NOMO-1 treated with dmso at 0.1 percent for 144 hours (cell line): Measurements from ENCODE around the gene SOX21.
"Not testable (repeated sequence)": the region's sequence is repeated elsewhere in the genome, so short reads cannot be mapped to it uniquely, and the experiment has no call there.

ENCODE experiments used
- DNase-seq: peaks from one replicate; lab custom pipeline; 2025; ENCODE audit not compliant: unreplicated experiment; lab: John Stamatoyannopoulos, UW

The SOX21 gene

DNA sequence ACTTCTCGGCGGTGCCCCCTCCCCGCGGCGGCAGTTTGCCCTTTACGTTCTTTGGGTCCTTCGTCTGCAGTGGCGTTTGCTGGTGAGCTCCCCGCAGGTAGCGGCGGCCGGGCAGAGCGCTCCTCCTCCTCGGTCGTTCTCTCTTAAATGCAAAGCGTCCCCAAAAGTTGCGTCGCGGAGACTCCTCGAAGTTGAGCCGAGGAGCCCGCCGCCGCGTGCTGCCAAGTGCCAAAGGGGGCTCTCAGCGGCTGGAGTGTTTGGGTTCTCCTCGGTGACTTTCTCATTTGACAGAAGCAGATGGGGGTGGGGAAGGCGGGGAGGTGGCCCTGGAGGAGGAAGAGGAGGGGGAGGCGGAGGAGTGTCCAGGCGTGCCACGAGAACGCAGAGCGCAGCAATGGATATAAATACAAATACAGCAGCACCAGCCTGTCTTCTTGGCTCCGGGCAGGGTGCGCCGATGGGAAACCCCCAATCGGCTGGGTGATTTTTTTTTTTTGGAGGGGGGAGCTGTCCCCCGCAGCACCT is at the start of gene SOX21:
TSS of gene SOX21 (minus strand) at position 259 of the 525 bp plus-strand sequence. CDS start 496 bp downstream, outside the sequence.
- DNase-seq: no peak

DNA sequence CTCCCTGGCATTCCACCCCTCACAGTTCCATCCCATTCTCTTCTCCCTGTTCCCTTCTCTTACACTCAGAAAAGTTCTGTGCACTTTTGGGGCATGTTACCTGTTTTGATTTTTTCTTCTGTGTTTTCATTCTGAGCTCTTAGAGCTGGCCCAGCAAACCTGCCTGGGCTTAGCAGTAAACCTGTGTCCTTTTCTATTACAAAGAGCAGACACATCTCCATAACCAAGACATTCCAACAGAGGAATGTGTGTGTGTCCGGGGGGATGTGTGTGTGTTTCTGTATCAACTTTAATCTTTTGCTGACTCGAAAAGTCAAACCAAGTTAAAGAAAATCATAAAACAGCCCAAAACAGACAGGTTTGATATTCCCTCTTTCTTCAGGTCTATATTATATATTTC is 49.1 kb upstream of the SOX21 start:
- DNase-seq: no peak

DNA sequence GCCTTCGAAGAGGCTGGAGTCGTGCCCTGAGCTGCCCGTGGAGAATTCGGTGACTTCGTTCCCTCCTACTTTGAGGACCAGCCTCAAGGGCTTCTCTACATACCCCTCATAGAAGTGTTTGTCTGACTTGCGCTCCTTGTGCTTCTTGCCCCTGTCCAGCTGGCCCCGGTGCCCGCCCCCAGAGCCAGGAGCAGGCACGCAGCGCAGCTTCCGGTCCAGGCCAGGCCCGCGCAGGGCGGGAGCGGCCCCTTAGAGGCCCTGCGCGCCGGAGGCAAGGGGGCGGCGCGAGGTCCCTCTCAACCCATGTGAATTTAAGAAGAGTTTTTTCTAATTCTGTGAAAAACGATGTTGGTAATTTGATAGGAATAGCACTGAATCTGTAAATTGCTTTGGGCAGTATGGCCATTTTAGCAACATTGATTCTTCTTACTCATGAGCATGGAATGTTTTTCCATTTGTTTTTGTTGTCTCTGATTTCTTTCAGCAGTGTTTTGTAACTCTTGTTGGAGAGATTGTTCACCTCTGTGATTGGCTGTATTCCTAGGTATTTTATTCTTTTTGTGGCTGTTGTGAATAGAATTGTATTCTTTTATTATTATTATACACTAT is 46.9 kb upstream of the SOX21 start:
- no peak for DNase-seq

DNA sequence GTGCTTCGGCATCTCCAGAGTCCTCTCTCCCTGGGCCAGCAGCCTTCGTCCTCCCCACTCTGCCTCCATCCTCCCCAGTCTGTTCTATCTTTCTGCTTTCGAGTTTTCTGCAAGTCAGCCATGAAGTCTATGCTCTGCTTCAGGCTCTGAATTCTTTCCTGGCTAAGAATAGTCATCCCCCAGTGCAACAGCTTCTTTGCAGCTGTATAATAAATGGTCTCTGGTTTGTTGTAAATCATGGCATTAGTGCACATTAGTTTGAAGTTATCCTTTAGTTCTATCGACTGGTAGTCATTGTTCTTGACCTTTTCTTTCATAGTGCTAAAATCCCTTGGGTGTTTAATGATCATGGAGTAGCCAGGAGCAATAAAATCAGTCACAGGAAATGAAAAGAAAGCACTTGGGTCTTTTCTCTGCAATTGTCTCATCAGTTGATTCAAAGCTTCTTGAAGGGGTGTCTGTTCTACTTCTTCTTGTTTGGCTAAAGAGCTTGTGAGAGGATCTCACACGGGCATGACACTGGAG is 46.2 kb upstream of the SOX21 start:
- DNase-seq: no peak

DNA sequence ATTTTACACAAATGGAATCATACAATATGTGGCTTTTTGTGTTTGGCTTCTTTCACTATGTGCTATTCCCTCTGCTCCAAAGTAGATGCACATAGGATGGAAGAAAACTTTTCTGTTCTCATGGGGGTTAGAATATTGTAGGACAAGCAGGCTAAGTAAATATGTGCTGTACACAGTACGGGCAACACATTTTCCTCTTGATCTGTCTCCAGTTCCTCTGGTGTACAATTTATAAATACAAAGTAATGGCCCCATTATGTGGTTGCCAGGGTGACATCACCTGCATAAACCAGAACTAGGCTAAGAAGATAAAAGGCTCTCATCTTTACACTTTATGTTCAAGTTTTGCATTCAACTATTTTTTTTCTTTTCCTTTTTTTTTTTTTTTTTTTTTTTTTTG is 41.0 kb upstream of the SOX21 start:
- DNase-seq: no peak

- DNase-seq: no peak
Observed at GRCh38 chr13:94749162-94749561, 36.8 kb upstream of the SOX21 start.

DNA sequence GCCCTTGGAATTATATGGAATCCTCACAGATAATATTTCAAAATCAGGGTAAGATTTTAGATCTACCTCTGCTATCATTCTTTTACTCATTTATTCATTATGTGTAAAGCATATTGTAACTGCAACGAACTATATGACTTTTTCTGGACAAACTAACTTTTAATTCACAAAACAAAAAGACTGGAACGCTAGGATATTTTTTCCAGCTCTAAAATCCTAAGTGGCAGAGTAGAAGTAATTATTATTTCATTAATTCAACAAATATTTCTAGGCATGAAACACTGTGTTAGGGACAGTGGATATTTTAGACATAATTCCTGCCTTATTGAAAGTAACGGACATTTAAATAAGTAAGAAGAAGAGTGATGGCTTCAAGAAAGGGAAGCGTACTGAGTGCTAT is 26.9 kb upstream of the SOX21 start:
- no peak for DNase-seq

DNA sequence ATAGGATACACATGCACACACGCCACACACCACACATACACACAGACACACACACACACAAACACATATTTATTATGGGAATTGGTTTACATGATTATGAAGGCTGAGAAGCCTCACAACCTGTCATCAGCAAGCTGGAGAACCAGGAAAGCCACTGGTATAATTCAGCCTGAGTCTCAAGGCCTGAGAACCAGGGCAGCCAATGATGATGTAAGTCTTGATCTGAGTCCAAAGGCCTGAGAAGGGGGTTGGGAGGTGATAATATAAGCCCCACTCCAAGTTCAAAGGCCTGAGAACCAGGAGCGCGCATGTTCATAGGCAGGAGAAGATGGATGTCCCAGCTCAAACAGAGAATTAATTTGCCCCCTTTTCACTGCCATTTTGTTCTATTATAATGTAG is 18.7 kb upstream of the SOX21 start:
- no peak for DNase-seq

- DNase-seq: not testable (repeated sequence)
Observed at GRCh38 chr13:94729941-94730340, 17.6 kb upstream of the SOX21 start.

DNA sequence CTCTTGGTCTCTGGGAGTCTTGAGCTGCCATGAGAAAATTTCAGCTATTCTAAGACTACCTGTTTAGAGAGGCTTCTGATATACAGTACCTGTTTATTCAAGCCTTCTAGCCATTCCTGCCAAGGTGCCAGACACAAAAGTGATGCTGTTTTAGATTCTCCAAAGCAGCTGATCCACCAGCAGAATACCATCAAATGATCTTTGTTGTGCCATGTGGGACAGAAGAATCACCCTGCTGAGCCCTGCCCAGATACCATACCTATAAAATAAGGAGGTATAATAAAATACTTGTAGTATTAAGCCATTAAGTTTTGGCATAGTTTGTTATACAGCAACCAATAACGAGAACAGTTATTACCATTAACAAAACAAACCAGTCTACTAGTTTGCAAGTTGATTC is 14.1 kb upstream of the SOX21 start:
- DNase-seq: no peak

DNA sequence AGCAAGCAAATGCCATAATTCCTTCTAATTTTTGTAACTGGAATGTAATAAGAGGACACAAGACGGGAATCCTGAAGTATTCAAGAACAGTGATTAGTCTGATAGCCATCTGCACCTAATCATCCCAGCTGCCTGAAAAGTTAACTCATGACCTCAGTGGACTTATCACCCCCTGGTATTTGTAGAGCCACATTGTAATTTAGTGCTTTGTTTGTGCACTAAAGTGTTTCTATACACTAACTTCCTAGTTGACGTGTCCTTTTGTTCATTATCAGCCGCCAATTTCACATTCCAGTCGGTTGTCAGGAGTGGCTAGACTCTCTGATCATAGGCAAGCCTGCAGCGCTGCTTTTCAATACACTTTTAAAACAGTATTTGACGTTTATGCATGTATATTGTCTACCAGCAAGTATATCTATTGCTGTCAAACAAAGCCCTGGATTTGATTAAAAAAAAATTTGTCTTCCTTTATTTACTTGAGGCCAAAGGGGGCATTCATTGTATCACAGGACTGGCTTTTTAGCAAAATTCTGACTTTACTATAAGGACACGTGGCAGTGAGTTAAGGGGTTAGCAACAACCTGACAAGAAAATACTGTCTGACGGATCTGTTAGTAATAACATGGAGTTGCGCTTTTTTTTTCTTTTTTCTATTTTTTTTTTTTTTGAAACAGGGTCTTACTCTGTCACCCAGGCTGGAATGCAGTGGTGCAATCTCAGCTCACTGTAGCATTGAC is 10.4 kb upstream of the SOX21 start:
- no peak for DNase-seq

DNA sequence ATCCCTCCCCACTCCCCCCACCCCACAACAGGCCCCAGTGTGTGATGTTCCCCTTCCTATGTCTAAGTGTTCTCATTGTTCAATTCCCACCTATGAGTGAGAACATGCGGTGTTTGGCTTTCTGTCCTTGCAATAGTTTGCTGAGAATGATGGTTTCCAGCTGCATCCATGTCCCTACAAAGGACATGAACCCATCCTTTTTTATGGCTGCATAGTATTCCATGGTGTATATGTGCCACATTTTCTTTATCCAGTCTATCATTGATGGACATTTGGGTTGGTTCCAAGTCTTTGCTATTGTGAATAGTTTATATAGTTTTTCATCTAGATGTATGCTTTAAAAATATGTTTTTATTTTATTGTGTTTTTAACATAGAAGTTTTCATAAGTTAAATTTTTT is 6.4 kb upstream of the SOX21 start:
- DNase-seq: not testable (repeated sequence)

GRCh38 chr13:94717916-94718315 is 5.6 kb upstream of the SOX21 start:
- no peak for DNase-seq

DNA sequence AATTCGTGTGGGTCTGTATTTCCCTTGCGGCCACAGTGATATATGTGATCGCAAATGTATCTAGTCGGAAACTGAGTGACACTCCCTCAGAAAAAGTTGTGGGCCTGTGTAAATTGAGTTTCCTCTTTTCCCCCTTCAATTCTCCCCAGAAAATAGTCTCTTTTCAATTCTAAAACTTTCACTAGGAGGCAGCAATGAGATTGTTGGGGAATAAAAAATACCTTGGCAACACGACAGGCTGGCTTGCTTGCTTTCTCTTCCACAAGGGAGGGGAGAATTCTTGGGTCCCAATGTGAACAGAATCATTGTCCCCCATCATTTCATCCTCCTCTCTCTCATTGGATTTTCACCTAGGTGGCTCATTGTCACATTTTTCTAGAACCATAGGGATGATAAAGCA is 3.7 kb upstream of the SOX21 start:
- DNase-seq: no peak

DNA sequence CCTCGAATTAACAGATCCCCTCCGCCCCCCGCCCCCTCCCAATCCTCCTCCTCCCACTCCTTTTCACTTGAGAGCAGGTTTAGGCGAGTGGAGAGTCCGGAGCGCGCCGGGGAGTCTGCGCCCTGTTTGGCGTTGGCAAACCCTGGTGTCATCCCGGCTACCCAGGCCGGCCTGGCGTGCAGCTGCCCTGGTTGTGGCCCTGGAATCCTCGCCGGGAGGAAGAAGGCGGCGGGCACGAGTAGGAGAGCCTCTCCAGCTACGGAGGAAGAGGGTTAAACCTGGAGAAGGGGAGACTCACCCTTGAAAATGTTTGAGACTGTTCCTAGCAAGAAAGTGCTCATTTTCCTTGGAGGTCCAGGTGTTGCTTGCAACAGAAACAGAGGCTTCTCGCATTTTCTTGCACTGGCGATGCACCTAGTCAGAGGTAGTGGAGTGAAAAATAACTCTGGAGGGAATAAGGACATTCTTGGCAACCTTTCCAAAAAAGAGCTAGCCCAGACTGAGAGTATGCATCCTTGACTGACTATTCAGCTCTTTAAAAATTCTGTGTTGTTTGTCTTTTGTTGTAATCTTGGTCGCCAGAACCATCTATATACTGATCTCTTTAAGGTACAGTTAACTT is 1.3 kb upstream of the SOX21 start:
- DNase-seq: no peak

- DNase-seq: no peak
Observed at GRCh38 chr13:94712812-94713560, 641 bp upstream of the SOX21 start.

DNA sequence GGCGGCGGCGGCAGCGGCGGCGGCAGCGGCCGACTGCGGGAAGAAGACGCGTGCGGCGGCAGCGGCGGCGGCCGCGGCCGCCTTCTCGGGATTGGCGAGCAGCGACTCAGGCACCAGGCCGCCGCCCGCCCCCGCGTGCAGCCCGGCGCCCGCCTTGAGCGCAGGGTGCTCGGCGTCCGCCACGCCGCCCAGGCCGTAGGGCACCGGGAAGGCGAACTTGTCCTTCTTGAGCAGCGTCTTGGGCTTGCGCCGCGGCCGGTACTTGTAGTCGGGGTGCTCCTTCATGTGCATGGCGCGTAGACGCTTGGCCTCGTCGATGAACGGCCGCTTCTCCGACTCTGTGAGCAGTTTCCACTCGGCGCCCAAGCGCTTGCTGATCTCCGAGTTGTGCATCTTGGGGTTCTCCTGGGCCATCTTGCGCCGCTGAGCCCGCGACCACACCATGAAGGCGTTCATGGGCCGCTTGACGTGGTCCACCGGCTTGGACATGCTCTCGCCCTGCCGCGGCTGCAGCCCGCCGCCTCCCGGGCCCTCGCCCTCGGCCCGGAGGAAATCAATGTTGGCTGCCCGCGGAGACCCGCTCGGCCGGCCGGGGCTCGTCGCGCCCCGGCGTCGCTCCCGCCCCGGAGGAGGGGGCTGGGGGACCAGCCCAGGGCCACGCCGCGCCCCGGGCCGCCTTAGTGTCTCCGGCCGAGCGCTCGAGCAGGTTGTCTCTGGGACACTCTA is 621 bp downstream of the SOX21 start:
- no peak for DNase-seq

- no peak for DNase-seq
Observed at GRCh38 chr13:94710881-94711560, 1.3 kb downstream of the SOX21 start.

DNA sequence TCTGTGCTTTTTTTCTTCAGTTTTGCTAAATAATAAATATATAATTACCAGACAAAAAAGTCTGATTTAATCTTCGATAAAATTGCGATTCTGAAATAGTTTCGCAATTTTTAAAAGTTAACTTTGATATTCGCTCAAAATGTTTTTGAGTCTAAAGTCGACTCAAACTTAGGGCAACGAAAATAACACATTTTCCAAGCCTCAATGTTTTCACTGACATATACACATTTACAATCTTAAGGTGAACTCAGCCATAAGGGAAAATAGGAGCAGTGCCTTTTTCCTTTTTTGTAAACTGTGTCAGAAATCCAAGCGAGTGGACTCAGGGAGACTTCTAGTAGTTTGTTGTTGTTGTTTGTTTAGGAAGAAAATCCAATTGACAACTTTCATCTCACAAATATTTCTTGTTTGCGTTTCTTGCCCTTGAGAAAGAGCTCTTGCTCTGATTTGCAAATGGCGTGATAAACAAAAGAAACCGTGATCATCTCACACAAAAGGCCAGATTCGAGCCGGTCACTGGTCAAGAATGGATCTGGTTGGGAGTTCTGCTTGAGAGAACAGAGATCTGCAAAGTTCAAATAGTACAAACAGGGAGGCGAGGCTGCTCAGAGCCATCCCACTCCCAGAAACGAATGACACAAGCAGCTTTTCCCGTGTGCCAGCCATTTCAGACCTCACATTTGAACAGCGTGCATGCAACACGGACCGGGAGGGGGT is 2.1 kb downstream of the SOX21 start:
- DNase-seq: no peak
